IMR-90 (cell line): ENCODE results near the gene MOV10L1. TPM values are rescaled to one million over a fixed set of nuclear protein-coding genes. Genes with fewer than 3 reads are reported as not detected.

ENCODE experiments used
- ATAC-seq: fragments of 200-7000 bp; cut with Tn5 transposase; 2 replicates; pipeline ENCODE4 v1.9.1; 2020; ENCODE audit warnings: low read depth, mild to moderate bottlenecking, moderate library complexity
- BruUV-seq: library from RNA; stranded (reverse); fragments of 400-500 nt; replicated peaks from 2 replicates; lab custom pipeline; 2021; lab: Mats Ljungman, UMichigan
- CTCF ChIA-PET: fragments of 300-600 bp; formaldehyde crosslinking; extraction: SDS; loops from one replicate; lab custom pipeline; 2021; ENCODE audit warnings: antibody characterized with exemption; lab: Yijun Ruan, JAX
- POLR2A ChIA-PET: fragments of 300-600 bp; sonication (Branson Sonifier 250); formaldehyde crosslinking; loops from one replicate; lab custom pipeline; 2022; ENCODE audit warnings: antibody characterized with exemption; ENCODE audit not compliant: unreplicated experiment; lab: Charles Lee
- DNase-seq: peaks from one replicate; pipeline ENCODE4 v3.0.0; 2013
- H2AFZ ChIP-seq: replicated peaks from 2 replicates; pipeline ENCODE3; 2013; ENCODE audit warnings: low read length, mild to moderate bottlenecking; ENCODE audit not compliant: poor library complexity
- H2AK5ac ChIP-seq: 2 replicates; pipeline ENCODE4 v1.6.1; 2013; ENCODE audit warnings: low read depth, low read length, inconsistent platforms
- H2AK9ac ChIP-seq: replicated peaks from 2 replicates; pipeline ENCODE3; 2013; ENCODE audit warnings: mild to moderate bottlenecking, low read depth, low read length, moderate library complexity; ENCODE audit not compliant: poor library complexity
- H2BK120ac ChIP-seq: 2 replicates; pipeline ENCODE4 v1.6.1; 2013; ENCODE audit warnings: low read depth, low read length, inconsistent platforms
- H2BK15ac ChIP-seq: 3 replicates; pipeline ENCODE4 v1.6.1; 2013; ENCODE audit warnings: low read depth, low read length, inconsistent platforms
- H2BK20ac ChIP-seq: 2 replicates; pipeline ENCODE4 v1.6.1; 2013; ENCODE audit warnings: low read depth, mild to moderate bottlenecking, inconsistent platforms, low read length, moderate library complexity
- H2BK5ac ChIP-seq: 2 replicates; pipeline ENCODE4 v1.6.1; 2013; ENCODE audit warnings: mild to moderate bottlenecking, low read depth, low read length, inconsistent platforms; ENCODE audit not compliant: poor library complexity, severe bottlenecking
- H3K14ac ChIP-seq: replicated peaks from 2 replicates; pipeline ENCODE4 v1.6.1; 2013; ENCODE audit warnings: low read depth, low read length, inconsistent platforms
- H3K18ac ChIP-seq: 2 replicates; pipeline ENCODE4 v1.6.1; 2013; ENCODE audit warnings: low read depth, low read length, control low read depth
- H3K23ac ChIP-seq: 2 replicates; pipeline ENCODE4 v1.6.1; 2013; ENCODE audit warnings: low read depth, low read length, inconsistent platforms
- H3K27ac ChIP-seq: 2 replicates; pipeline ENCODE4 v1.5.1; 2013; ENCODE audit warnings: mild to moderate bottlenecking, control low read depth, low read length; ENCODE audit not compliant: insufficient read depth
- H3K27me3 ChIP-seq: 2 replicates; pipeline ENCODE4 v1.6.1; 2013; ENCODE audit warnings: low read length; ENCODE audit not compliant: control insufficient read depth, insufficient read depth
- H3K36me3 ChIP-seq: 2 replicates; pipeline ENCODE4 v1.6.1; 2013; ENCODE audit warnings: low read length, mixed read lengths; ENCODE audit not compliant: control insufficient read depth, insufficient read depth
- H3K4ac ChIP-seq: 2 replicates; pipeline ENCODE4 v1.6.1; 2013; ENCODE audit warnings: low read depth, low read length, inconsistent platforms
- H3K4me1 ChIP-seq: 2 replicates; pipeline ENCODE4 v1.6.1; 2013; ENCODE audit warnings: low read length, mixed read lengths; ENCODE audit not compliant: control insufficient read depth, insufficient read depth
- H3K4me2 ChIP-seq: 2 replicates; pipeline ENCODE4 v1.6.1; 2013; ENCODE audit warnings: low read depth, mild to moderate bottlenecking, control low read depth, low read length, moderate library complexity
- H3K4me3 ChIP-seq: 2 replicates; pipeline ENCODE4 v1.5.1; 2013; ENCODE audit warnings: low read depth, mild to moderate bottlenecking, control low read depth, low read length, moderate library complexity; ENCODE audit not compliant: insufficient read depth
- H3K56ac ChIP-seq: 2 replicates; pipeline ENCODE4 v1.6.1; 2013; ENCODE audit warnings: low read length, inconsistent platforms; ENCODE audit not compliant: insufficient read depth; ENCODE audit errors: extremely low read depth
- H3K79me1 ChIP-seq, 2 experiments: 2 replicates each; pipeline ENCODE4 v1.6.1; 2013; ENCODE audit warnings: low read length in 2 of 2, inconsistent platforms in 1 of 2, low read depth in 1 of 2
- H3K9ac ChIP-seq: 2 replicates; pipeline ENCODE4 v1.6.1; 2013; ENCODE audit warnings: low read depth, low read length, control low read depth
- H3K9me1 ChIP-seq: 2 replicates; pipeline ENCODE4 v1.6.1; 2013; ENCODE audit warnings: low read length, inconsistent platforms; ENCODE audit not compliant: insufficient read depth
- H3K9me3 ChIP-seq: 2 replicates; pipeline ENCODE4 v1.6.1; 2013; ENCODE audit warnings: low read length; ENCODE audit not compliant: control insufficient read depth, insufficient read depth
- H4K20me1 ChIP-seq: 2 replicates; pipeline ENCODE4 v1.6.1; 2013; ENCODE audit warnings: low read length, inconsistent platforms; ENCODE audit not compliant: insufficient read depth
- H4K5ac ChIP-seq: 2 replicates; pipeline ENCODE4 v1.6.1; 2013; ENCODE audit warnings: mild to moderate bottlenecking, low read depth, low read length, control low read depth
- H4K8ac ChIP-seq, 2 experiments: 2 replicates each; pipeline ENCODE4 v1.6.1; 2013; ENCODE audit warnings: low read depth in 2 of 2, low read length in 2 of 2, control low read depth in 1 of 2, inconsistent platforms in 1 of 2
- H4K91ac ChIP-seq: 2 replicates; pipeline ENCODE4 v1.6.1; 2013; ENCODE audit warnings: low read depth, low read length, inconsistent platforms; ENCODE audit not compliant: insufficient read depth
- CHD1 ChIP-seq: IDR thresholded peaks from 2 replicates; pipeline ENCODE4 v1.6.1; 2012; ENCODE audit warnings: low read depth, low read length, improper control_type of control experiment
- CTCF ChIP-seq: conservative IDR thresholded peaks from 2 replicates; pipeline ENCODE4 v1.5.1; 2012; ENCODE audit warnings: mild to moderate bottlenecking, low read depth, low read length, improper control_type of control experiment
- ELK1 ChIP-seq: fragments of 150-350 bp; IDR thresholded peaks from 2 replicates; pipeline ENCODE4 v1.6.1; 2016; ENCODE audit warnings: low read depth, mild to moderate bottlenecking, low read length, moderate library complexity, borderline replicate concordance
- FOS ChIP-seq: fragments of 150-350 bp; IDR thresholded peaks from 2 replicates; pipeline ENCODE4 v1.6.1; 2016; ENCODE audit warnings: low read depth, low read length
- MAFK ChIP-seq: IDR thresholded peaks from 2 replicates; pipeline ENCODE4 v1.6.1; 2012; ENCODE audit warnings: low read depth, low read length, improper control_type of control experiment
- MAZ ChIP-seq: IDR thresholded peaks from 2 replicates; pipeline ENCODE4 v1.6.1; 2012; ENCODE audit warnings: low read depth, mild to moderate bottlenecking, low read length, improper control_type of control experiment, moderate library complexity, borderline replicate concordance
- MXI1 ChIP-seq: IDR thresholded peaks from 2 replicates; pipeline ENCODE4 v1.6.1; 2012; ENCODE audit warnings: low read depth, mild to moderate bottlenecking, low read length, moderate library complexity, borderline replicate concordance
- NFE2L2 ChIP-seq: fragments of 150-350 bp; IDR thresholded peaks from 2 replicates; pipeline ENCODE4 v1.6.1; 2016; ENCODE audit warnings: low read depth, mild to moderate bottlenecking, low read length
- POLR2A ChIP-seq: IDR thresholded peaks from 2 replicates; pipeline ENCODE4 v1.6.1; 2012; ENCODE audit warnings: mild to moderate bottlenecking, low read depth, low read length
- RAD21 ChIP-seq: IDR thresholded peaks from 2 replicates; pipeline ENCODE4 v1.6.1; 2012; ENCODE audit warnings: low read length, improper control_type of control experiment
- RCOR1 ChIP-seq: IDR thresholded peaks from 2 replicates; pipeline ENCODE4 v1.6.1; 2012; ENCODE audit warnings: mild to moderate bottlenecking, low read length, improper control_type of control experiment; ENCODE audit not compliant: insufficient replicate concordance
- RFX5 ChIP-seq: IDR thresholded peaks from 2 replicates; pipeline ENCODE4 v1.8.0; 2012; ENCODE audit warnings: low read depth, mild to moderate bottlenecking, low read length, moderate library complexity
- SMC3 ChIP-seq: fragments of 150-350 bp; IDR thresholded peaks from 2 replicates; pipeline ENCODE4 v1.6.1; 2016; ENCODE audit warnings: low read depth, mild to moderate bottlenecking, antibody characterized with exemption, low read length, moderate library complexity
- WGBS, 2 experiments: methylation state at CpG; one replicate each; pipeline versions ENCODE4 v1.1.5 to v1.1.7; 2013; ENCODE audit warnings: missing lambda C conversion rate in 2 of 2; ENCODE audit not compliant: insufficient read length in 1 of 2; ENCODE audit errors: extremely low coverage in 2 of 2; 5-methylcytosine and 5-hydroxymethylcytosine counted together
- dilution Hi-C: fragments of 300-500 bp; cut with HindIII; formaldehyde crosslinking; loops from one replicate; pipeline ENCODE4 v1.14.3; 2018; ENCODE audit warnings: low sequenced_read_pairs; ENCODE audit not compliant: unreplicated experiment
- in situ Hi-C: fragments of 300-500 bp; cut with MboI; formaldehyde crosslinking; loops from 3 replicates; pipeline ENCODE4 v1.14.3; 2019; ENCODE audit warnings: low sequenced_read_pairs, inconsistent platforms, mixed read lengths
- intact Hi-C: fragments of 100-400 bp; cut with micrococcal nuclease; formaldehyde crosslinking; loops from 2 replicates; pipeline ENCODE4 v1.10.0; 2022
- polyA plus RNA-seq, 3 experiments: library from polyadenylated mRNA; depleted of rRNA; stranded (reverse); fragments of >200 nt; gene quantifications; 2 replicates each; pipeline ENCODE4 v1.2.3, GENCODE V29; 2012; ENCODE audit warnings: low replicate concordance in 1 of 3
- total RNA-seq: library from RNA; depleted of rRNA; stranded (reverse); fragments of >200 nt; gene quantifications from 2 replicates; pipeline ENCODE4 v1.2.3, GENCODE V29; 2012

Gene MOV10L1
- total and polyA plus RNA-seq, 2 of the 4 experiments (the other 2 are of a cell fraction), result 0.72 to 1.4 TPM

DNA sequence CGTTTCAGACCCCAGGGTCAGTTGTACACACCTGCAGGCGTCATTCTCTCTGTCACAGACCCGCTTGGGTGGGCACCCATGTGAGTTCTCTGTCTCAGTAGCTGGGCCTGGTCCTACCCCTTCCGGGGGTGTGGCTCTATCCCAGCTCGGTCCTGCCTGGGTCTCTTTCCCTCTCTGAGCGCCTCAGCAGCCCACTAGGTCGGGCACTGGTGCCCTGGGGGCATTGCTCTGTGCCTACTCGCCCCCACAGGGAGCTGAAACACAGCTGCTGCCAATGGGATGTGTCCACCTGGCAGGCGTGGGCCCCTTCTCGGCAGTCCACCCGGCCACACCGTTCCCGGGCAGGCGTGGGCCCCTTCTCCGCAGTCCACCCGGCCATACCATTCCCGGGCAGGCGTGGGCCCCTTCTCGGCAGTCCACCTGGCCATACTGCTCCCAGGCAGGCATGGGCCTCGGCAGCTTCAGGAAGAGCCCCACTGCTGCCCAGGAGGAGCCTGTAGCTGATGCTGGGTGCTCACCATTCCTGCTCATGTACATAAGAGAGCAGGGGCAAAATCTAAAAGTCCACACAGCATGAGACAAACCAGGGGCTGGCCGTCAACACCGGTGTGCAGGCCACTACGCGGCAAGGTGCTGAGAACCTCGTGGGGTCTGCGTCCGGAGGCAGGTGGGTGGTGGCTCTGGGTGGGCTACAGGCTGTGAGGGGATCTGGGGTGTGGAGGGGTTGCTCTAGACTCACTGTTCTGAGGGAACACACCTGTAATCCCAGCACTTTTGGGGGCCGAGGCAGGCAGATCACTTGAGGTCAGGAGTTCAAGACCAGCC lies 16.9 kb upstream of the MOV10L1 start:
- Histone ChIP-seq H2BK15ac (no peak overlapping the region), H3K27ac (no peak overlapping the region), H2AK9ac (no peak overlapping the region), H2BK20ac (no peak overlapping the region), H4K91ac (no peak overlapping the region), H3K36me3 (no peaks in the 10 kb centered on the region), H3K4me2 (no peak overlapping the region), H4K5ac (no peak overlapping the region), H3K4me3 (no peak overlapping the region), H4K20me1 (no peaks in the 10 kb centered on the region), H3K14ac (no peak overlapping the region), H3K4ac (no peak overlapping the region), H3K4me1 (no peaks in the 10 kb centered on the region), H2BK120ac (no peak overlapping the region), H2AK5ac (no peak overlapping the region), H3K56ac (no peak overlapping the region), H3K18ac (no peak overlapping the region), H3K9me3 (no peaks in the 10 kb centered on the region), H3K27me3 (peaks cover 3% of the 10 kb centered on the region; the same call in 1 of the 2 replicates), H4K8ac (no peak overlapping the region), H2BK5ac (no peak overlapping the region), H3K9ac (no peak overlapping the region), H3K23ac (no peak overlapping the region), H3K79me1 (no peaks in the 10 kb centered on the region), H2AFZ (no peak overlapping the region), H3K9me1 (no peaks in the 10 kb centered on the region)
- ChIA-PET POLR2A (no interaction called here), CTCF (interaction anchor here (1.0 kb wide), 1 partner anchor 10 kb away, joined by 3 read pairs; no protein-coding TSS in a partner anchor)
- dilution Hi-C loops, result no loop called here
- no TSS peak for BruUV-seq
- ATAC-seq (no peak), DNase-seq (no peak)
- in situ Hi-C loops, result no loop called here
- TF ChIP-seq SMC3, result no peak
- no peak for TF ChIP-seq RFX5
- TF ChIP-seq MAZ, result no peak
- no peak for TF ChIP-seq MAFK
- no peak for TF ChIP-seq CTCF
- no peak for TF ChIP-seq FOS
- no peak for TF ChIP-seq CHD1
- TF ChIP-seq MXI1, result no peak
- no peak for TF ChIP-seq ELK1
- TF ChIP-seq RAD21, result no peak
- TF ChIP-seq NFE2L2, result no peak
- TF ChIP-seq POLR2A, result no peak
- no peak for TF ChIP-seq RCOR1
- intact Hi-C loops, result no loop called here
- WGBS, 2 experiments, result 89% methylated on average over 9 of the region's 28 CpGs; no CpG with 5 or more reads in 1 of the 2 experiments
